ENCODE results near the gene MFSD6.

The MFSD6 gene

GRCh38 chr2:190446750-190447516 lies 38.8 kb downstream of the MFSD6 start:
- POLR2A ChIA-PET = no interaction called here
- CTCF ChIA-PET = no interaction called here
- Histone ChIP-seq H3K4me3 (ENCODE audit: low read depth, low read length) (no peak overlapping the region), H3K36me3 (ENCODE audit: control insufficient read depth in 2 of 2, insufficient read depth in 1 of 2, low read length in 2 of 2) (no peaks in the 10 kb centered on the region), H3K4me1 (ENCODE audit: control insufficient read depth, insufficient read depth, low read length) (no peaks in the 10 kb centered on the region; the same call in 1 of the 2 replicates), H3K27ac (ENCODE audit: extremely low read depth, low read depth, low read length) (no peak overlapping the region), H3K9me3 (ENCODE audit: control insufficient read depth, insufficient read depth, low read depth, low read length) (no peaks in the 10 kb centered on the region)
- no peak for TF ChIP-seq ZNF341 (tag by site-specific recombination; IDR thresholded peaks at IDR 0.05; ENCODE audit: low read depth)
- TF ChIP-seq BCL11A (tag by site-specific recombination; IDR thresholded peaks at IDR 0.05; ENCODE audit: low read depth) = no peak
- TF ChIP-seq ZNF830 (tag by site-specific recombination; IDR thresholded peaks at IDR 0.05; ENCODE audit: low read depth) = no peak
- TF ChIP-seq ZNF26 (tag by site-specific recombination; IDR thresholded peaks at IDR 0.05) = no peak
- no peak for TF ChIP-seq ZFP69B (tag by site-specific recombination; IDR thresholded peaks at IDR 0.05)
- TF ChIP-seq ZNF792 (tag by site-specific recombination; IDR thresholded peaks at IDR 0.05) = no peak
- no peak for TF ChIP-seq ZNF514 (tag by site-specific recombination; IDR thresholded peaks at IDR 0.05)
- TF ChIP-seq ZBTB21 (tag by site-specific recombination; IDR thresholded peaks at IDR 0.05) = no peak
- TF ChIP-seq ZSCAN18 (tag by site-specific recombination; IDR thresholded peaks at IDR 0.05) = no peak
- TF ChIP-seq ZFHX2 (tag by site-specific recombination; conservative IDR thresholded peaks at IDR 0.05) = no peak
- TF ChIP-seq ZNF596 (tag by site-specific recombination; IDR thresholded peaks at IDR 0.05) = no peak
- no peak for TF ChIP-seq ZNF701 (tag by site-specific recombination; IDR thresholded peaks at IDR 0.05)
- no peak for TF ChIP-seq ZNF548 (tag by site-specific recombination; IDR thresholded peaks at IDR 0.05)
- TF ChIP-seq ZNF843 (tag by site-specific recombination; IDR thresholded peaks at IDR 0.05) = no peak
- no peak for TF ChIP-seq ZNF530 (tag by site-specific recombination; IDR thresholded peaks at IDR 0.05; ENCODE audit: low read depth)
- TF ChIP-seq ZNF184 (tag by site-specific recombination; IDR thresholded peaks at IDR 0.05) = no peak
- no peak for TF ChIP-seq ZNF132 (tag by site-specific recombination; IDR thresholded peaks at IDR 0.05; ENCODE audit: borderline replicate concordance)
- TF ChIP-seq ZNF426 (tag by site-specific recombination; IDR thresholded peaks at IDR 0.05) = no peak

GRCh38 chr2:190447766-190448165 lies 39.6 kb downstream of the MFSD6 start:
- no peaks in the 10 kb centered on the region for H3K4me1 ChIP-seq (ENCODE audit: control insufficient read depth, insufficient read depth, low read length)
- ChIA-PET POLR2A (interaction anchor here (0.6 kb wide), 1 partner anchor 685 kb away, joined by 4 read pairs; no protein-coding TSS in a partner anchor), CTCF (no interaction called here)
- no peak overlapping the region for H3K27ac ChIP-seq (ENCODE audit: extremely low read depth, low read depth, low read length)
- H3K4me3 ChIP-seq (ENCODE audit: low read depth, low read length) = no peak overlapping the region
- no peaks in the 10 kb centered on the region for H3K36me3 ChIP-seq (ENCODE audit: control insufficient read depth in 2 of 2, insufficient read depth in 1 of 2, low read length in 2 of 2)
- no peaks in the 10 kb centered on the region for H3K9me3 ChIP-seq (ENCODE audit: control insufficient read depth, insufficient read depth, low read depth, low read length)
- TF ChIP-seq ZNF449 (tag by site-specific recombination; IDR thresholded peaks at IDR 0.05) = no peak
- TF ChIP-seq ZNF398 (tag by site-specific recombination; IDR thresholded peaks at IDR 0.05) = no peak
- TF ChIP-seq ZNF37A (tag by site-specific recombination; IDR thresholded peaks at IDR 0.05) = no peak
- TF ChIP-seq RBAK (tag by site-specific recombination; IDR thresholded peaks at IDR 0.05) = no peak
- no peak for TF ChIP-seq ZNF658 (tag by site-specific recombination; IDR thresholded peaks at IDR 0.05)
- TF ChIP-seq ZNF221 (tag by site-specific recombination; IDR thresholded peaks at IDR 0.05; ENCODE audit: borderline replicate concordance) = no peak
- TF ChIP-seq ZNF211 (tag by site-specific recombination; IDR thresholded peaks at IDR 0.05; ENCODE audit: low read depth) = no peak
- TF ChIP-seq SCRT2 (tag by site-specific recombination; IDR thresholded peaks at IDR 0.05) = no peak
- no peak for TF ChIP-seq BCL11B (tag by site-specific recombination; IDR thresholded peaks at IDR 0.05; ENCODE audit: low read depth)
- no peak for TF ChIP-seq ZEB2 (tag by site-specific recombination; IDR thresholded peaks at IDR 0.05)
- no peak for TF ChIP-seq GFI1B (tag by site-specific recombination; IDR thresholded peaks at IDR 0.05)
- TF ChIP-seq KLF8 (tag by site-specific recombination; IDR thresholded peaks at IDR 0.05) = no peak
- no peak for TF ChIP-seq ZNF202 (tag by site-specific recombination; IDR thresholded peaks at IDR 0.05; ENCODE audit: borderline replicate concordance)
